Liver (tissue), 3 donors: Measurements from ENCODE around the gene KCNIP4.

ENCODE experiments used
- CTCF ChIP-seq: fragments of 150-350 bp; IDR thresholded peaks from 2 replicates; pipeline ENCODE4 v1.5.1; 2017; ENCODE audit warnings: improper control_type of control experiment, low read depth, low read length; ENCODE audit not compliant: missing input control
- FOXA1 ChIP-seq: IDR thresholded peaks from 2 replicates; pipeline ENCODE4 v1.6.1; 2016; ENCODE audit warnings: antibody characterized with exemption
- GABPA ChIP-seq, 2 donors: IDR thresholded peaks in 1 of 2; conservative IDR thresholded peaks in 1 of 2; 2 replicates each; pipeline ENCODE4 v1.6.1; 2016; ENCODE audit warnings: antibody characterized with exemption in 2 of 2, mild to moderate bottlenecking in 1 of 2, moderate library complexity in 1 of 2
- HNF4A ChIP-seq, 2 donors: conservative IDR thresholded peaks; 2 replicates each; pipeline ENCODE4 v1.6.1; 2016; ENCODE audit warnings: antibody characterized with exemption in 2 of 2, mild to moderate bottlenecking in 2 of 2
- HNF4G ChIP-seq: IDR thresholded peaks from 2 replicates; pipeline ENCODE4 v1.6.1; 2016; ENCODE audit warnings: antibody characterized with exemption
- JUND ChIP-seq, 2 donors: IDR thresholded peaks; 2 replicates each; pipeline ENCODE4 v1.6.1; 2016; ENCODE audit warnings: antibody characterized with exemption in 2 of 2
- MAX ChIP-seq: IDR thresholded peaks from 2 replicates; pipeline ENCODE4 v1.6.1; 2016; ENCODE audit warnings: antibody characterized with exemption
- RAD21 ChIP-seq, 2 donors: IDR thresholded peaks; 2 replicates each; pipeline ENCODE4 v1.6.1; 2016; ENCODE audit warnings: antibody characterized with exemption in 2 of 2, mild to moderate bottlenecking in 2 of 2
- SP1 ChIP-seq: IDR thresholded peaks from 2 replicates; pipeline ENCODE4 v1.6.1; 2018; ENCODE audit warnings: antibody characterized with exemption, mild to moderate bottlenecking
- TAF1 ChIP-seq: conservative IDR thresholded peaks from 2 replicates; pipeline ENCODE4 v1.6.1; 2016; ENCODE audit warnings: antibody characterized with exemption, mild to moderate bottlenecking
- TF ChIP-seq, protein P1 (sequence below): IDR thresholded peaks from 2 replicates; pipeline ENCODE4 v1.6.1; 2016; ENCODE audit warnings: antibody characterized with exemption, mild to moderate bottlenecking
- donor health status: healthy.
- donor health status: healthy.

- TF ChIP-seq MAX (no peak), CTCF (no peak), HNF4G (no peak), RAD21 (IDR thresholded peaks at IDR 0.05) (no peak), HNF4A (conservative IDR thresholded peaks at IDR 0.05) (no peak), JUND (IDR thresholded peaks at IDR 0.05) (no peak), TAF1 (no peak), SP1 (no peak), GABPA (IDR thresholded peaks at IDR 0.05 in 1 of 2, conservative IDR thresholded peaks at IDR 0.05 in 1 of 2) (no peak), FOXA1 (no peak)
- TF ChIP-seq, protein P1, sequence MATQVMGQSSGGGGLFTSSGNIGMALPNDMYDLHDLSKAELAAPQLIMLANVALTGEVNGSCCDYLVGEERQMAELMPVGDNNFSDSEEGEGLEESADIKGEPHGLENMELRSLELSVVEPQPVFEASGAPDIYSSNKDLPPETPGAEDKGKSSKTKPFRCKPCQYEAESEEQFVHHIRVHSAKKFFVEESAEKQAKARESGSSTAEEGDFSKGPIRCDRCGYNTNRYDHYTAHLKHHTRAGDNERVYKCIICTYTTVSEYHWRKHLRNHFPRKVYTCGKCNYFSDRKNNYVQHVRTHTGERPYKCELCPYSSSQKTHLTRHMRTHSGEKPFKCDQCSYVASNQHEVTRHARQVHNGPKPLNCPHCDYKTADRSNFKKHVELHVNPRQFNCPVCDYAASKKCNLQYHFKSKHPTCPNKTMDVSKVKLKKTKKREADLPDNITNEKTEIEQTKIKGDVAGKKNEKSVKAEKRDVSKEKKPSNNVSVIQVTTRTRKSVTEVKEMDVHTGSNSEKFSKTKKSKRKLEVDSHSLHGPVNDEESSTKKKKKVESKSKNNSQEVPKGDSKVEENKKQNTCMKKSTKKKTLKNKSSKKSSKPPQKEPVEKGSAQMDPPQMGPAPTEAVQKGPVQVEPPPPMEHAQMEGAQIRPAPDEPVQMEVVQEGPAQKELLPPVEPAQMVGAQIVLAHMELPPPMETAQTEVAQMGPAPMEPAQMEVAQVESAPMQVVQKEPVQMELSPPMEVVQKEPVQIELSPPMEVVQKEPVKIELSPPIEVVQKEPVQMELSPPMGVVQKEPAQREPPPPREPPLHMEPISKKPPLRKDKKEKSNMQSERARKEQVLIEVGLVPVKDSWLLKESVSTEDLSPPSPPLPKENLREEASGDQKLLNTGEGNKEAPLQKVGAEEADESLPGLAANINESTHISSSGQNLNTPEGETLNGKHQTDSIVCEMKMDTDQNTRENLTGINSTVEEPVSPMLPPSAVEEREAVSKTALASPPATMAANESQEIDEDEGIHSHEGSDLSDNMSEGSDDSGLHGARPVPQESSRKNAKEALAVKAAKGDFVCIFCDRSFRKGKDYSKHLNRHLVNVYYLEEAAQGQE, result no peak
Observed at GRCh38 chr4:21569638-21570037, 378.9 kb downstream of the KCNIP4 start.
